OCI-M2 (cell line): Measurements from ENCODE around the gene SSX4B.
"Not testable (repeated sequence)": the region's sequence is repeated elsewhere in the genome, so short reads cannot be mapped to it uniquely, and the experiment has no call there.

ENCODE experiments used
- DNase-seq: peaks from one replicate; lab custom pipeline; 2025; ENCODE audit not compliant: unreplicated experiment; lab: John Stamatoyannopoulos, UW

The SSX4B gene

DNA sequence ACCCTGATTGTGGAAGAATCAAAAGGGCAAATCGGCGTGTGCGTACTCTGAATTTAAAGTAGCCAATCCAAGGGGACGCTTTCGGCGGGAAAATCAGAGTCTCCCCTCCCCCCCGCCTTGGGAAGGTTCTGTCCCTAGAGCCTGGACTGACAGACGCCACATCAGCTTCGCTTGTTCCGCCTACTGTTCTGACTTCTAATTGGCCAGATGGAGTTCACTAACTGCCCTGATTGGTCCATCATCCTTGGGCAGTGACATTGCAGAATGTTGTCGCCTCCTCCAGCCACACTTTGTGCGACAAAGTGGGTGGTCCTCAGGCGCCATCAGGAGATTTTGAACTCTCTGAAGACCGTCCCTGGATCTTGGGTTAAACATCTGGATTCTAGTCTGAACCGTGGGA is at the start of gene SSX4B:
SSX4B (minus strand) TSS at position 101 of the 400 bp plus-strand sequence. CDS start 588 bp downstream, outside the sequence.
- not testable (repeated sequence) for DNase-seq

- DNase-seq: no peak
Measured at GRCh38 chrX:48460606-48461005, 48.8 kb upstream of the SSX4B start.

GRCh38 chrX:48460031-48460430 is 48.3 kb upstream of the SSX4B start:
- no peak for DNase-seq

- no peak for DNase-seq
Measured at GRCh38 chrX:48459483-48459882, 47.7 kb upstream of the SSX4B start.

DNA sequence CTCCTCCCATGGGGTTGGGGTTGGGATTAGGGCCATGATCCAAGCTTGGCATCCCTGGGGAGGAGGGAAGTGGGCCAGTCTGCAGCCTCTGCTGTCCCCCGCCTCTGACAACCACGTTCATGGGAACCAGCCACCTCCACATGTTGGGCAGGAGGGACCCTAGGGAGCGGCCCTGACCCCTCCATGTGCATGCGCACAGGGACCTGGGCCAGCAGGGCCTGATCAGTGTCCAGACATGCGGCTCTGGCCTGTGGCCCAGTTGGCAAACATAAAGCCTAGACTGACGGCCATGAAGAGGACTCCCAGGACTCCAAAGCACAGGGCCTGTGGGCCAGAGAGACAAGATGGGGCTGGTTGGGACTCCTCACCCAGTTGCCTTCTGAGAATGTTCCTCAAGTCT is 47.0 kb upstream of the SSX4B start:
- no peak for DNase-seq

- DNase-seq: no peak
Measured at GRCh38 chrX:48456628-48457331, 45.0 kb upstream of the SSX4B start.

DNA sequence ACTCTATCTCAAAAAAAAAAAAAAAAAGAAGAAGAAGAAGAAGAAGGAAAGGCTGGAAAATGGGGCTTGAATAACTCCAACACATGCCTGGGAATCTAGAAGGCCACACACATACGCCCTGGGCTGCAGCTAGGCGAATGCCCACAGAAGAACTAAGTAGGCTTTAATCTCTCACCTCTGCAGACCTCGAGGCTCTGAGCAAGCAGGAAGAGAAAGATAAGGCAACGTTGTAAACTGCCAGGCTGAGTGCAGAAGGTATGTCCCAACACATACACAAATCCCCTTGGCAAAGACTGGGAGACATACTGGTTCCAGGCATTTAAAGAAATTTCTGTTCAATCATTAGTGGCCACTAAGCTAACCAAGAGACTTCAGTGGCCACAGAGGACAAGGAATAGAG is 39.9 kb upstream of the SSX4B start:
- DNase-seq: no peak

- DNase-seq: no peak
Measured at GRCh38 chrX:48450076-48450475, 38.3 kb upstream of the SSX4B start.

DNA sequence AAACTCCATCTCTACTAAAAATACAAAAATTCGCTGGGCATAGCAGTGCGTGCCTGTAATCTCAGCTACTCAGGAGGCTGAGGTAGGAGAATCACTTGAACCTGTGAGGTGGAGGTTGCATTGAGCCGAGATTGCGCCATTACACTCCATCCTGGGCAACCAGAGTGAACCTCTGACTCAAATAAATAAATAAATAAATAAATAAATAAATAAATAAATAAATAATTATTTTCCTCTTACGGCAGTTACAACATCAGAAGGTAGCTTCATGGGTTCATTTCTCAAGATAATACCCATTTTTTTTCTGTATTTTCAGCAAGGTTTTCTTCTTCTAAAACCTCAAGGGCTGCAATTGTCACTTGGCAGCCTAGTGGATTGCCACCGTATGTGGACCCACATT is 35.4 kb upstream of the SSX4B start:
- DNase-seq: not testable (repeated sequence)

- not testable (repeated sequence) for DNase-seq
Measured at GRCh38 chrX:48433713-48434112, 22.0 kb upstream of the SSX4B start.

DNA sequence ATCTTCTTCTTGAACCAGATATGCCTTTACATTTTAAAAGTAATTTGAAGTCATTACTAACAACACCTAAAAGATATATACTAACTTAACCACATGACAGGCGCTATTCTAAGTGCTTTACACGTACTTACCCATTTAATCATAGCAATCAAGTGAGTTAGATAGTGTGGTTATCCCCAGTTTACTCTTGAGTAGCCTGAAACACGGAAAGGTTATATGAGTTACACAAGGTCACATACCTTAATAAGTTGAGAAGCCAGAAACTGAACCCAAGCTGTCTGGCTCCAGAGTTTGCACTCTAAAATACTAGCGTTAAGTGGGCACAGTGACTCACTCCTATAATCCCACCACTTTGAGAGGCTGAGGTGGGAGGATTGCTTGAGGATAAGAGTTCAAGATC is 18.4 kb upstream of the SSX4B start:
- not testable (repeated sequence) for DNase-seq

- not testable (repeated sequence) for DNase-seq
Measured at GRCh38 chrX:48429606-48430005, 17.8 kb upstream of the SSX4B start.

- not testable (repeated sequence) for DNase-seq
Measured at GRCh38 chrX:48427027-48427716, 15.4 kb upstream of the SSX4B start.

DNA sequence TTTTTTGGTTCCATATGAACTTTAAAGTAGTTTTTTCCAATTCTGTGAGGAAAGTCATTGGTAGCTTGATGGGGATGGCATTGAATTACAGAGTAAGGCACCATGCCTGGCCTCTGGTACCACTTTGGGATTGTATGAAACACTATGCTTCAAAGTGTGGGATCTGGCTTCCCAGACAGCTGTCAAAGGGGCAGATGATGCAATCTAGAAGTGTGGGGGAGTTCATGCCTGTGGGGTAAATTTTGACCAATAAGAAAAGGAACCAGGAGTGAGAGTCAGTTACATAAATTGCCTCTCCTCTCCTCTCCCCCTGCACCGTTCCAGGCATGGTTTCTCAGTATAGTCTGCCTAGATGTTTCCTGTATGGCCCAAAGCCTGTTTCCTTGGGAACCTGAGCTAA is 13.9 kb downstream of the SSX4B start:
- not testable (repeated sequence) for DNase-seq

- not testable (repeated sequence) for DNase-seq
Measured at GRCh38 chrX:48396931-48397330, 14.8 kb downstream of the SSX4B start.

DNA sequence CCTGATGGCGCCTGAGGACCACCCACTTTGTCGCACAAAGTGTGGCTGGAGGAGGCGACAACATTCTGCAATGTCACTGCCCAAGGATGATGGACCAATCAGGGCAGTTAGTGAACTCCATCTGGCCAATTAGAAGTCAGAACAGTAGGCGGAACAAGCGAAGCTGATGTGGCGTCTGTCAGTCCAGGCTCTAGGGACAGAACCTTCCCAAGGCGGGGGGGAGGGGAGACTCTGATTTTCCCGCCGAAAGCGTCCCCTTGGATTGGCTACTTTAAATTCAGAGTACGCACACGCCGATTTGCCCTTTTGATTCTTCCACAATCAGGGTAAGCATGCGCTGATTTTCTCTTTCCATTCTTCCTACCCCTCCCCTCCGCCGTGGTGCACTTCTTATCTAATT is 28.5 kb downstream of the SSX4B start, which contains the start of gene SSX4:
SSX4 (plus strand) TSS at position 301 of the 400 bp plus-strand sequence. CDS start 515 bp downstream, outside the sequence.
- not testable (repeated sequence) for DNase-seq

DNA sequence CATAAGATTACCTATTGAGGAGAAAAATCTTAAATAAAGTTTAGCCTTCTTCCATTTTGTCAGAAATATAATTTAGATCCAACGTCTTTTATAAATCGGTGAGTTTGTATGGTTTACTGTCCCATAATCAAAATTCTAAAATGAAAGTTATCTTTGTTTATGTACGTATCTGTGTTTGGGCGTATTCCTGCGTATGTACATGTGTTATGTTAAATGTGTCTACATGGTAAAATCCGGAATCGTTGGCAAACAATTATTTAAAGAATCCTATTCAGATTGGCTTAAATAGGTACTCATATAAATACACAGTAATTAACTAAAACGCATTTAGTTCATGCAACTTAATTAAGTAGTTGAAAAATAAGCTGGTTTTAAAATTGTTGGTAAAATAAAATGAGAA is 41.4 kb downstream of the SSX4B start:
- not testable (repeated sequence) for DNase-seq

DNA sequence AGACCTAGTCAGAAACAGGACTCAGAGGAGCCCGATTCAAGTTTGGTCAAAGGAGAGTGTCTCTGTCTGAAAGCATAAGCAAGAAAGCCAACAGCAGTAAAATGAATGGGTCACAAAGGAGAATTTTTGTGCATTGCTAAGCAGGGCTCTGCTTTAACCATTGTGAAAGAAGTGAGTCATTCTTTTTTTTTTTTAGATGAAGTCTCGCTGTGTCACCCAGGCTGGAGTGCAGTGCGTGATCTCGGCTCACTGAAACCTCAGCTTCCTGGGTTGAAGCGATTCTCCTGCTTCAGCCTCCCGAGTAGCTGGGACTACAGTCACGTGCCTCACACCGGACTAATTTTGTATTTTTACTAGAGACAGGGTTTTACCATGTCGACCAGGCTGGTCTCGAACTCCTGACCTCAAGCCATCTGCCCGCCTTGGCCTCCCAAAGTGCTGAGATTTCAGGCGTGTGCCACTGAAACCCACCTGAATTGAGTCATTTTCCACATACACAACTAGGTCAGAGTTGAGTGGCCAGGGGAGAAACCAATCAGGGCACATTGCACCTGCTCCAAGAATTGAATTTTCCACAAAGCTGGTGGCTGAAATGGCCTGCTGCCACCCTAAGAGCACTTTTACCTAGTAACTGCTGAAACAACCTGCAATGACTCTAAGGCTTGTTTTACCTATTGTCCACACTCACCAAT is 43.9 kb downstream of the SSX4B start:
- not testable (repeated sequence) for DNase-seq

GRCh38 chrX:48359281-48359680 is 52.5 kb downstream of the SSX4B start:
- DNase-seq: not testable (repeated sequence)

DNA sequence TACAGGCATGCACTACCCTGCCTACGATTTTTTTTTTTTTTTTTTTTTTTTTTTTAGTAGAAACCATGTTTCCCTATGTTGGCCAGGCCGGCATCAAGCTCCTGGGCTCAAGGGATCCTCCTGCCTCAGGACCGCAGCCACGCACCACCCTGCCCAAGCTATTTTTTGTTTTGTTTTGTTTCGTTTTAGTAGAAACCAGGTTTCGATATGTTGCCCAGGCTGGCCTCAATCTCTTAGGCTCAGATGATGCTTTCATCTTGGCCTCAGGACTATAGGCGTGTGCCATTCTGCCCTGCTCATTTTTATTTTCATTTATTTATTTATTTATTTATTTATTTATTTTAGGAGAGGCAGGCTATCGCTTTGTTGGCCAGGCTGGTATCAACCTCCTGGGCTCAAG is 54.1 kb downstream of the SSX4B start:
- DNase-seq: no peak

DNA sequence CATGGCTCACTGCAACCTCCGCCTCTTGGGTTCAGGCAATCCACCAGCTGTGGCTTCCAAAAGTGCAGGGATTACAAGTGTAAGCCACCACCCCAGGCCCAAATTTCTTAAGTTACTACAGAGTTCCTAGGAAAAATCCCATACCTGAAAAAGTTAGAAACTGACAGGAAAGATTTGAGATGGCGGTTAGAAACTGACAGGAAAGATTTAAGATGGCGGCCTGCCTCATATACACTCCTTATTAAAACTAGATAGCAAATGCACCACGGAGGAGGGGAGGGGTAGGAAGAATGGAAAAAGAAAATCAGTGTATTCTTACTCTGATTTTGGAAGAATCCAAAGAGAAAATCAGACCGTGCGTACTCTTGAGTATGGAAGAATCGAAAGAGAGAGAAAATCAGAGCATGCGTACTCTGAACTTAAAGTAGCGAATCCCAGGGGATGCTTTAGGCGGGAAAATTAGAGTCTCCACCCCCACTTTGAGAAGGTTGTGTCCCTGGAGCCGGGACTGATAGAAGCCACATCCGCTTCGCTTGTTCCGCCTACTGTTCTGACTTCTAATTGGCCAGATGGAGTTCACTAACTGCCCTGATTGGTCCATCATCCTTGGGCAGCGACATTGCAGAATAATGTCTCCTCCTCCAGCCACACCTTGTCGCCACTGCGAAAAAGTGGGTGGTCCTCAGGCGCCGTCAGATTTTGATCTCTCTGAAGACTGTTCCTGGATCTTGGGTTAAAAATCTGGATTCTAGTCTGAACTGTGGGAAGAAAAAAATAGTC is 55.3 kb downstream of the SSX4B start, which contains the start of gene SSX3:
SSX3 (minus strand) TSS at position 389 of the 780 bp plus-strand sequence. CDS start 1,454 bp downstream, outside the sequence.
- not testable (repeated sequence) for DNase-seq
